ENCODE data around the gene SLC2A9. TPM values are rescaled to one million over a fixed set of nuclear protein-coding genes. Genes with fewer than 3 reads are reported as not detected.

The SLC2A9 gene
- total RNA-seq, 4 donors from 2014 or later, result 5.6 to 10.5 (median 6.5) TPM

DNA sequence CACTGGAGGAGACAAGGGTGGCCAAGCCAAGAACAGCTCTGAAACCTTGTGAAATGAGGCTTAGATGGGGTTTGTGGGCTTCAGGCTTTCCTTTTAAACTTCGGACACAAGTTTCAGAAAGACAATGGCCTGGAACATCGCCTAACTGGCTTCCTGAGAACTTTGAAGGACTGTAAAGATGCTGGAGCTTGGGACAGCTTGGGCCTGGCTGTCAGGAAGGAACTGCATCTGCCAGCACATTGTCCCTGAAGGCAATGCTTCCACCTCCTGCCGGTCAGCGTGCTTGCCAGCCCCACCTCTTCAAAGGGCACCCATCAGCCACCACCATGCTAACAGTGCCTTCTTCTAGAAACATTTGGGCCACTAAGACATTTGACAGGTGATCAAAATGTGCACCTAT is 132.0 kb downstream of the SLC2A9 start:
- Histone ChIP-seq H3K36me3 (no peaks in the 10 kb centered on the region), H3K27me3 (no peaks in the 10 kb centered on the region), H3K27ac (replicated peaks in 1 of 4) (no peak overlapping the region), H3K4me1 (no peaks in the 10 kb centered on the region), H3K4me3 (no peak overlapping the region), H3K9me3 (no peaks in the 10 kb centered on the region)
- intact Hi-C loops (cut with DNase I), result no loop called here
- TF ChIP-seq, protein P1, sequence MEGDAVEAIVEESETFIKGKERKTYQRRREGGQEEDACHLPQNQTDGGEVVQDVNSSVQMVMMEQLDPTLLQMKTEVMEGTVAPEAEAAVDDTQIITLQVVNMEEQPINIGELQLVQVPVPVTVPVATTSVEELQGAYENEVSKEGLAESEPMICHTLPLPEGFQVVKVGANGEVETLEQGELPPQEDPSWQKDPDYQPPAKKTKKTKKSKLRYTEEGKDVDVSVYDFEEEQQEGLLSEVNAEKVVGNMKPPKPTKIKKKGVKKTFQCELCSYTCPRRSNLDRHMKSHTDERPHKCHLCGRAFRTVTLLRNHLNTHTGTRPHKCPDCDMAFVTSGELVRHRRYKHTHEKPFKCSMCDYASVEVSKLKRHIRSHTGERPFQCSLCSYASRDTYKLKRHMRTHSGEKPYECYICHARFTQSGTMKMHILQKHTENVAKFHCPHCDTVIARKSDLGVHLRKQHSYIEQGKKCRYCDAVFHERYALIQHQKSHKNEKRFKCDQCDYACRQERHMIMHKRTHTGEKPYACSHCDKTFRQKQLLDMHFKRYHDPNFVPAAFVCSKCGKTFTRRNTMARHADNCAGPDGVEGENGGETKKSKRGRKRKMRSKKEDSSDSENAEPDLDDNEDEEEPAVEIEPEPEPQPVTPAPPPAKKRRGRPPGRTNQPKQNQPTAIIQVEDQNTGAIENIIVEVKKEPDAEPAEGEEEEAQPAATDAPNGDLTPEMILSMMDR (IDR thresholded peaks at IDR 0.05), result no peak
- TF ChIP-seq POLR2AphosphoS5 (IDR thresholded peaks at IDR 0.05) (no peak), EP300 (IDR thresholded peaks at IDR 0.05) (no peak), POLR2A (IDR thresholded peaks at IDR 0.05; ENCODE audit: low read depth) (no peak)
- 67% methylated on average over 3 of the region's 4 CpGs for WGBS
- no peak for DNase-seq (ENCODE audit: extremely low spot score)

DNA sequence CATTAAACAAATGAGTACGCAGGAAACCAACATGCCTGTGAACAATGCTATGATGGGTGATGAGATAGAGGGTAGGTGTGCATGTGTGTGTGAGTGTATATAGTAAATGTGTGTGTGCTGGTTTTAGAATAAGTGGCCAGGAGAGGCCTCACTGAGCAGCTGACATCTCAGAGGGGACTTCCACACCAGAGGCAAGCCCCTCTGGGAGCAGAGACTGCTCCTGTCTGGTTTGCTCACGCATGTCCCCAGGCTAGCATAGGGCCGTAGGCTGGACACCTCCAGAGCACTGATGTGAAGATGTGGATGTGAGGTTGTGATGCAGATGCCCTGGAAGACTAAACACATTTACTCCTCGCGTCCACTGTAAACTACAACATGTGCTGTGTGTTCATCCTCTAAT is 135.3 kb downstream of the SLC2A9 start:
- TF ChIP-seq POLR2AphosphoS5 (IDR thresholded peaks at IDR 0.05) (no peak), EP300 (IDR thresholded peaks at IDR 0.05) (no peak), POLR2A (IDR thresholded peaks at IDR 0.05; ENCODE audit: low read depth) (no peak)
- TF ChIP-seq, protein P1 (IDR thresholded peaks at IDR 0.05), result no peak
- H3K36me3 ChIP-seq, result no peaks in the 10 kb centered on the region
- no peak overlapping the region for H3K4me3 ChIP-seq
- no peaks in the 10 kb centered on the region for H3K9me3 ChIP-seq
- DNase-seq (ENCODE audit: extremely low spot score), result no peak
- WGBS, result 93% methylated on average over 5 of the region's 5 CpGs
- intact Hi-C loops (cut with DNase I), result no loop called here
- H3K4me1 ChIP-seq, result peaks cover 0 to 1% (median 0%) of the 10 kb centered on the region in 4 donors
- no peak overlapping the region for H3K27ac ChIP-seq (replicated peaks in 1 of 4)
- H3K27me3 ChIP-seq, result no peaks in the 10 kb centered on the region

DNA sequence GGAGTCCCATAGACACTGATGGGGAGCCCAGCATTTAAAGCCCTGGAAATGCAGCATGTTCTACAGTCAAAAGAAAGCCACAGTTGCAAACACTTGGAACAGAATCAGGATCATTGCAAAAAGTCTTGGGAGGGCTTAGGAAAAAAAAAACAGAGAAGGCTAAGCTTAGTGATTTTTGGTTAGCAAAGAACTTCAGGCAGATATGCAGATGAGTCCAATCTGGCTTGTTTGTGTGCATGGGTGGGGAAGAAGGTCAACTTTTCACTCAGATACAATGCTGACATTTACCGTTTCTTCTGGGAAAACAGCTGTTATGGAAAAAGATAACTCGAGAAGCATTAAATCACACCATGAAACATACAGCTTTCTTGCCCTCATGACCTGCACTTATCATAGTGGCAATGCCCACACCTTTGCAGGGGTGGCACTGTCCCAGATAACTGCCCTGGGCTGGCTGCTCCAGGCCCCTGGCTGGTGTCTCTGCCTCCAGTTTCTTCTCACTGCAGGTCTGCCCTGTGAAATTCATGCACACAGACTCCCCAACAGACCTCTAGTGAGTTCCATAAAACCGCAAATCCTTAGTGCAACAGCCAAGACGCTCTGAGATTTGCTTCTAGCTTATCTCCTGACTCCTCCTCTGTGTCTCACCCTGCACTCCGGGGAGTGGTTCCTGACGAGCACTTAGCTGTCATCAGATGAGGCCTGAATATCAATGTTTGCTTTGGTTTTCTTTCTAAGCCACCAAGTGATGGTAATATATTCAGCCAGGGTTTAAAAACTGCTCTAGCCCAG is 140.7 kb downstream of the SLC2A9 start:
- Histone ChIP-seq H3K27me3 (no peaks in the 10 kb centered on the region), H3K9me3 (no peaks in the 10 kb centered on the region), H3K4me3 (no peak overlapping the region), H3K36me3 (no peaks in the 10 kb centered on the region), H3K4me1 (peaks cover 0 to 3% (median 2%) of the 10 kb centered on the region in 4 donors), H3K27ac (replicated peaks in 1 of 4) (no peak overlapping the region)
- TF ChIP-seq, protein P1 (IDR thresholded peaks at IDR 0.05), result no peak
- no peak for TF ChIP-seq EP300 (IDR thresholded peaks at IDR 0.05)
- TF ChIP-seq POLR2AphosphoS5 (IDR thresholded peaks at IDR 0.05), result no peak
- TF ChIP-seq POLR2A (IDR thresholded peaks at IDR 0.05; ENCODE audit: low read depth), result no peak
- 64% methylated on average over 6 of the region's 6 CpGs for WGBS
- no peak for DNase-seq (ENCODE audit: extremely low spot score)
- intact Hi-C loops (cut with DNase I), result no loop called here

DNA sequence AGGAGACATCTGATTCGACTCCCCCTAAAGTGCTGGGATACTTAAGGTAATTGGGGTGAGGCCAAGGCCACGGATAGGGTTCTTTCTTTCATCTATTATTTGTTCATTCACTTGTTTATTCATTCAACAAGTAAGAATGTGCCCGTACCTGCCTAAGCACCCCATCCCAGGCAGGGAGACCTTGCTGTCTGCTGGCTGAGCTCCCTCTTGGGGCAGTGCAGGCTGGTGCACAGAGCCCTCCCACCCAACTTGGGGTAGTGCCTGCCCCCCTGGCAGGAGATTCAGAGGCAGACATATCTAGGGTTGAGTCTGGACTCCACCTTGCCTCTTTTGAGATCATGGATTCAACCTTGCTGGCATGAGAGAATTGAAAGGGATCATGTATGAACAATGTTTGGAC is 144.2 kb downstream of the SLC2A9 start:
- intact Hi-C loops (cut with DNase I), result no loop called here
- peaks cover 0 to 3% (median 2%) of the 10 kb centered on the region in 4 donors for H3K4me1 ChIP-seq
- H3K4me3 ChIP-seq, result no peak overlapping the region
- DNase-seq (ENCODE audit: extremely low spot score), result no peak
- H3K36me3 ChIP-seq, result no peaks in the 10 kb centered on the region
- TF ChIP-seq POLR2A (IDR thresholded peaks at IDR 0.05; ENCODE audit: low read depth) (no peak), POLR2AphosphoS5 (IDR thresholded peaks at IDR 0.05) (no peak), EP300 (IDR thresholded peaks at IDR 0.05) (no peak)
- TF ChIP-seq, protein P1 (IDR thresholded peaks at IDR 0.05), result no peak
- no peaks in the 10 kb centered on the region for H3K27me3 ChIP-seq
- no peaks in the 10 kb centered on the region for H3K9me3 ChIP-seq
- WGBS, result 67% methylated on average over 3 of the region's 3 CpGs
- no peak overlapping the region for H3K27ac ChIP-seq (replicated peaks in 1 of 4)
